Chondrocyte (in vitro differentiated cells): ENCODE measurements around the gene LRRC15. TPM values are rescaled to one million over a fixed set of nuclear protein-coding genes. Genes with fewer than 3 reads are reported as not detected.

ENCODE experiments used
- DNase-seq: peaks from one replicate; pipeline ENCODE4 v3.0.0; 2021; ENCODE audit warnings: mixed read lengths, low spot score
- H3K27ac Mint-ChIP-seq: one replicate; pipeline ENCODE4 v1.8.0; 2021; ENCODE audit warnings: mild to moderate bottlenecking, moderate library complexity, mixed read lengths; ENCODE audit not compliant: unreplicated experiment
- H3K27me3 Mint-ChIP-seq: 2 replicates; pipeline ENCODE4 v1.8.0; 2021; ENCODE audit warnings: low read depth, mixed read lengths
- H3K36me3 Mint-ChIP-seq: 2 replicates; pipeline ENCODE4 v1.8.0; 2021; ENCODE audit warnings: low read depth, mixed read lengths
- H3K4me1 Mint-ChIP-seq: 2 replicates; pipeline ENCODE4 v1.8.0; 2021; ENCODE audit warnings: low read depth, mild to moderate bottlenecking, mixed read lengths
- H3K4me3 Mint-ChIP-seq: one replicate; pipeline ENCODE4 v1.8.0; 2021; ENCODE audit warnings: mild to moderate bottlenecking, moderate library complexity, mixed read lengths; ENCODE audit not compliant: unreplicated experiment
- H3K9me3 Mint-ChIP-seq: 2 replicates; pipeline ENCODE4 v1.8.0; 2021; ENCODE audit warnings: low read depth, mixed read lengths
- CTCF ChIP-seq: fragments of 200-600 bp; sonication (generic); IDR thresholded peaks from 2 replicates; pipeline ENCODE4 v1.5.0; 2021; ENCODE audit warnings: antibody characterized with exemption, mild to moderate bottlenecking, moderate library complexity
- total RNA-seq: library from RNA; stranded (reverse); gene quantifications from 3 replicates; pipeline ENCODE4 v1.2.1, GENCODE V29; 2021

LRRC15 gene
- total RNA-seq, 1 donor from 2014 or later = 0.22 TPM

GRCh38 chr3:194330579-194330978 is 39.0 kb downstream of the LRRC15 start:
- no peaks in the 10 kb centered on the region for H3K9me3 Mint-ChIP-seq
- no peak overlapping the region for H3K27ac Mint-ChIP-seq
- no peak for TF ChIP-seq CTCF
- H3K4me1 Mint-ChIP-seq = peaks cover 32% of the 10 kb centered on the region
- H3K36me3 Mint-ChIP-seq = no peaks in the 10 kb centered on the region
- peaks cover 6% of the 10 kb centered on the region for H3K27me3 Mint-ChIP-seq
- no peak for DNase-seq
- H3K4me3 Mint-ChIP-seq = no peak overlapping the region

GRCh38 chr3:194330160-194330559 is 39.4 kb downstream of the LRRC15 start:
- Mint-ChIP-seq H3K4me3 (no peak overlapping the region), H3K27ac (peak overlapping the region; percentile 32), H3K4me1 (peaks cover 32% of the 10 kb centered on the region), H3K36me3 (no peaks in the 10 kb centered on the region), H3K27me3 (peaks cover 4% of the 10 kb centered on the region), H3K9me3 (no peaks in the 10 kb centered on the region)
- TF ChIP-seq CTCF = no peak
- no peak for DNase-seq

- H3K27ac Mint-ChIP-seq = no peak overlapping the region
- peaks cover 32% of the 10 kb centered on the region for H3K4me1 Mint-ChIP-seq
- no peaks in the 10 kb centered on the region for H3K36me3 Mint-ChIP-seq
- DNase-seq = no peak
- no peak overlapping the region for H3K4me3 Mint-ChIP-seq
- H3K9me3 Mint-ChIP-seq = no peaks in the 10 kb centered on the region
- H3K27me3 Mint-ChIP-seq = peaks cover 4% of the 10 kb centered on the region
- no peak for TF ChIP-seq CTCF
Observed at GRCh38 chr3:194329583-194329965, 40.0 kb downstream of the LRRC15 start.

GRCh38 chr3:194328942-194329582 is 40.5 kb downstream of the LRRC15 start:
- no peak for DNase-seq
- Mint-ChIP-seq H3K36me3 (no peaks in the 10 kb centered on the region), H3K4me3 (no peak overlapping the region), H3K9me3 (no peaks in the 10 kb centered on the region), H3K4me1 (peaks cover 31% of the 10 kb centered on the region), H3K27me3 (peaks cover 4% of the 10 kb centered on the region), H3K27ac (no peak overlapping the region)
- no peak for TF ChIP-seq CTCF

- no peak overlapping the region for H3K27ac Mint-ChIP-seq
- H3K4me1 Mint-ChIP-seq = peaks cover 26% of the 10 kb centered on the region
- no peak for DNase-seq
- no peaks in the 10 kb centered on the region for H3K9me3 Mint-ChIP-seq
- H3K27me3 Mint-ChIP-seq = peaks cover 4% of the 10 kb centered on the region
- no peak overlapping the region for H3K4me3 Mint-ChIP-seq
- H3K36me3 Mint-ChIP-seq = no peaks in the 10 kb centered on the region
- no peak for TF ChIP-seq CTCF
Observed at GRCh38 chr3:194328053-194328657, 41.4 kb downstream of the LRRC15 start.
